Central memory CD4-positive, alpha-beta T cell (primary cell): Measurements from ENCODE around the gene TRERF1.
A peak's percentile ranks its signal among the peaks of the same experiment; 100 is the strongest.
"Not testable (repeated sequence)": the region's sequence is repeated elsewhere in the genome, so short reads cannot be mapped to it uniquely, and the experiment has no call there.

Experiments used
- DNase-seq: peaks from one replicate; pipeline ENCODE4 v3.0.0; 2022

The TRERF1 gene

DNA sequence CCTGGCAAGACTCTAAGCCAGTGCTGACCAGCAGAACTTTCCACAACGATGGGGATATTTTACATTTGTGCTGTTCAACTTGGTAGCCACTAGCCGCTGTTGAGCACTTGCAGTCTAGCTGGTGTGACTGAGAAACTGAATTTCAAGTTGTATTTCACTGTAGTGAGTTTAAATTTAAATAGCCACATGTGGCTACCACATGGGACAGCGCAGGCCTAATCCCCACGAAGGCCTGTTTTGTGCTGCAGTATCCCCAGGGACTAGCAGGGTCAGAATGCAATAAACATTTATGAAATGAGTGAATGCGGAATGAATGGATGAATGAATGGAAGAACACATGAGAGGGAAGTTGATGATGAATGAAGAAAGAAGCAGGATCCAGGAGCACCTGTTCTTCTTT lies 115.8 kb downstream of the TRERF1 start:
- no peak for DNase-seq

DNA sequence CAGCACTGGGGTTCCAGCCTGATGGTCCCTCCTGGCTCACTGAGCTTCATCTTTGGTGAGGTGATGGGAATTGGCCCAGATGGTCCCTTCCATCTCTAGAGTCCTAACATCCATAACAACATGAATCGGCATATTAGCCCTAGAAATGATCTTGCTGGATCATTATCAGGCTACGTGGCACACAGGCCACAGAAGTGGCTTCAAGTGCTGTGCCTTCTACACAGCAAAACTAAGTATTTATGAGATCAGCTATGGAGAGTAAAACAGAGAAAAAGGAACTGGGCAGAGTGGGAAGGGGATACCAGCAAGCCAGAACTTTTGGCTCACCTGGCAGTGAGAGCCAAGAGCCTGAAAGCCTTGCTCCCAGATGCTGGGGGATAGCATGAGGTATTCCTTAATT lies 116.9 kb downstream of the TRERF1 start:
- DNase-seq = no peak

DNA sequence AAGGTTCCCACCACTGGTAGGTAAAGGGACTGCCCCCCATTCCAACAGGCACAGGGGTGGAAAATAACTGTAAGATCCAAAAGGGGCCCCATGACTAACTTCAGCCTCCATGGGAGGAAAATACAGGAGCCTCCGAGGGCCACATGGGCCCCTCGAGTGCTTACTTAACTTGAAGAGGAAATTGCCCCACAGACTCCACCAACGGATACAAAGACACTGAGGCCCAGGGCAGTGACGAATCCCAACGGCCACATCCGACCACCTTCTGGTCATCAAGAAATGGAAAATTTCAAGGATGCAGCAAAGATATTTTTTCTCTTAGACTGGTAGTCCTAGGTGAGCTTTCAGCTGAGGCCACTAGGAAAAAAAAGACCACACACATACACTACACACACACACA lies 118.1 kb downstream of the TRERF1 start:
- DNase-seq = no peak

DNA sequence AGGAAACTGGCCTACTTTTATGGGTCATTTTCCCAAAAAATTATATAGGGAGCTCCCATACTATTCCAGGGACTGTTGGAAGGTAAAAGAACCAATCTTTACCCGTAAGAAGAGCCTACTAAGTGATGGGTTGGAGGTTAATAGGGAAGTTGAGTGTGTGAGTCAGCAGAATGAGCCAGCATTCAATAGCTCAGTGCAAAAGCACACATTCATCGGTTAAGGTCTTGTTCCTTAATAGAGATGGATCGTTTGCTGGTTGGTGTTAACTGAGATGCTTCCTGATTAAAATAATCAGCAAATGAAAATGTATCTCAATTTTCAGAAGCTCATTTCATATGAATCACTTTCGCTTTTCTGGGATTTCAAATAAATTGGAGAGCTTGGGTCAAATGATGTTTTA lies 118.8 kb downstream of the TRERF1 start:
- no peak for DNase-seq

DNA sequence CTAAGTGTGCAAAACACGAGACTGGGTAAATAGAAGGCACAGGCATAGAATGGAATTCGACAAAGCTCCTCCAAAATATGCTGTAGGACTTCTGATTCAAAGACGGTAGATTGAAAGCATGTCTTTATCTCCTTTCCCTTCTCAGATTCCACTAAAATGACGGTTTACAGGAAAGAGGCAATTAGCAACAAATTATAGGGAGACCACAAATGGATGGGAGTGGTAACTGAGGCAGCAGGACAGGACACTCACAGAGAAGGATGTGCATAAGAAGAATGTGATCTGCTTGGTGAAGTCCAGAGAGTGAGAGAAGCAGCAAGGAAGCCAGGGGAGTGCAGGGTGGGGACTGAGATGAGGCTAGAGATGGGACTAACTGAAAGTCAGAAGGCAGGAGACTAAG lies 120.7 kb downstream of the TRERF1 start:
- no peak for DNase-seq

DNA sequence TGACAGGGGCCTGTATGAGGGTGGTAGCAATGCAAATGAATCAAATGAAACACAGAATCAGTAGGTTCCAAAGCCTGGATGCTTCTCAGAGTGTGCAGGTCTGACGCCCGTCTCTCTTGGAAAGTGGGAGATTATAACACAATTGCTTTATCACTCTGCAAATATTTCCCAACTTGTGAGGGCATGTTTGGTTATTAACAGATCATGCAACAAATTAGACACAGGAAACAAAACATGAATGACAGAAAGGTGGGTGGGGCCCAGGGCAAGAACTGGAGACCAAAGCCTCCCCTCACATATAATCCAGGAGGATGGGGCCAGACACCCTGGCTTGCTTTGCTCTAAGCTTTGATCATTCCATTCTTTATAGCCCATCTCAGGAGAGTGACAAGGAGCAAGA lies 125.5 kb downstream of the TRERF1 start:
- DNase-seq = no peak

DNA sequence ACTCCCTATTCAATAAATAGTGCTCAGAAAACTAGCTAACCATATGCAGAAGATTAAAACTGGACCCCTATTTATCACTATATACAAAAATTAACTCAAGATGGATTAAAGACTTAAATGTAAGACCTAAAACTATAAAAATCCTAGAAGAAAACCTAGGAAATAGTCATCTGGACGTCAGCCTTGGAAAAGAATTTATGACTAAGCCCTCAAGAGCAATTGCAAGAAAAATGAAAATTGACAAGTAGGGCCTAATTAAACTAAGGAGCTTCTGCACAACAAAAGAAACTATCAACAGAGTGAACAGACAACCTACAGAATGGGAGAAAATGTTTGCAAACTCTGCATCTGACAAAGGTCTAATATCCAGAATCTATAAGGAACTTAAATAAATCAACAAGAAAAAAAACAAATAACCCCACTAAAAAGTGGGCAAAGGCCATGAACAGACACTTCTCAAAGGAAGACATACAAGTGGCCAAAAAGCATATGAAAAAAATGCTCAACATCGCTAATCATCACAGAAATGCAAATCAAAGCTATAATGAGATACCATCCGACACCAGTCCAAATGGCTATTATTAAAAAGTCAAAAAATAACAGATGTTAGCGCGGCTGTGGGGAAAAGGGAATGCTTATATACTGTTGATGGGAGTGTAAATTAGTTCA lies 126.9 kb downstream of the TRERF1 start:
- DNase-seq = not testable (repeated sequence)

DNA sequence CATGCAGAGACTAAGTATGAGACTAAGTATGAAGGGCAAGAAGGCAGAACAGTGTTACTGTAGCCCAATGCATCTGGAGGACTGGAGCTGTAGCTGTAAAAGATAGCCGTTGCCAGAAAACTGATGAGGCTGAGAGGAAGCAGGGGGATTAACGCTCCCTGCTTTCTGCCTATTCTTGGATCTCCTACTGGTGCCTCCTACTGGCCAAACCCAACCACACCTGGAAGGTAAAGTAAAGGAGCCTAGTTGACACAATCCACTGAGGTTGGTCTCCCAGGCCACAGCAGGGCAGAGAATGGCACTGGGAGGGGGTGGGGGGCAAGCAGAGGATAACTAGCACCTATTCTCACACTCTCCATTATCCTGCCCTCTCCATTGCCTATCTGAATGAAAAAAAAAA lies 129.1 kb downstream of the TRERF1 start:
- no peak for DNase-seq

DNA sequence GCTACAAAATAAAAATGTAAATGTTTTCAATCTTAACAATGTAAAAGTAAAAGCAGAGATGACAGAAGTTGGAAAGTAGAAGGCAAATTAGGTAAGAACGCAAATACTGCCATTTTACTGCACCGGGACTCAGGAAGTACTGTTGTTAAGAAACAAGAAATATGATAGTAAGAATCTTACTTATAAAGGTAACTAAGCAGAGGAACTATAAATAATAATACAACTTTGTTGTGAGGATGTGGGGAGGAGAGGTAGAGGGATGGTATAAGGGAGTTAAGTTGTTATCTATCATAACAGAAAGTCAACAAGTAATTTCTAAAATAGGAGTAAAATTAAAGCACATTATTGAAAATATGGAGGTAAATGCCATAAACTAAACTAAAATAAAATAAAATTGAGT lies 129.8 kb downstream of the TRERF1 start:
- peak; percentile 12 for DNase-seq

DNA sequence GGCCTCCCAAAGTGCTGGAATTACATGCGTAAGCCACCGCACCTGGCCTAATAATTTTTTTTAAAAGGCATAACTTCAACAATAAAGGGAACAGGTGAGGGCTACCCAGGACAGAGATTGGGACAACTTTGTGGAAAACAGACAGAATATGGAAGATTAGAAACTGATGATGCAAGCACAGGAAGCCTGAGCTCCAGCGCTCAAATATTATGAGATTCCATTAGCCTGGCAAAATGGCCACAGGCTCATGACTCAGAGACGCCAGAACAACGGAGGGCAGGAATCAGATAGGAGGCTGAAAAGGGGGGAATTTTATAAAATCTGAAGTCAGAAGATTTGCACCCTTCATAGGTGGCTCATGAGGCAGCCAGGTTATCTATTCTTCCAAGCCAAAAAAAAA lies 131.0 kb downstream of the TRERF1 start:
- DNase-seq = no peak

DNA sequence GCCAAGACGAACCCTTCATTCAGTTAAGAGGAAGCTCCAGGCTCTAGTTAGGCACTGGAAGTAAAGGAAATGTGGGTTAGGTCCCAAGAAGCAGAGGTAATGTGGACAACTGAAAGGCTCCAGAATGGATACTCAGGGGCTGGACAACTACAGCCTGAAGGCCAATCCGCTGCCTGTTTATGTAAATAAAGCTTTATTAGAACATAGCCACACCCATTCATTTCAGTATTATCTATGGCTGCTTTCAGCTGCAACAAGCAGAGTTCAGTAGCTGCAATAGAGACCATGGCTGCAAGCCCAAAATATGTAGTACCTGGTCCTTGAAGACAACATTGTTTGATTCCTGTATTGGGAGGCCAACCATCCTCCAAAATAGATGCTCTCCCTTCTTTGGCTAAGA lies 133.2 kb downstream of the TRERF1 start:
- no peak for DNase-seq

DNA sequence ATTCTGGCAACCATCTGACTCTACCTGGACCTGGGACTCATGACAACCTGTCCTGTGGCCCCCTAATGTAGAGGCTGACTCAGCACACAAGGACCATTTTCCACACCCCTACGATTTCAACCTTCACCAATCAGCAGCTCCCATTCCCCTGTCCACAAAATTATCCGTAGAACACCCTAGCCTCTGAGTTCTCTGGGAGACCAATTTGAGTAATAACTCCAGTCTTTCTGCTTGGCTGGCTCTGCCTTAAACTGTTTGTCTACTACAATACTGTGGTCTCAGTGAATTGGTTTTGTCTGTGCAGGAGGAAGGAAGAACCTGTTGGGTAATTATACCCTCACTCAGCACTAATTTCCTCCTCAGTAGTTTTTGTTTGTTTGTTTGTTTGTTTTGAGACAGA lies 134.7 kb downstream of the TRERF1 start:
- no peak for DNase-seq

DNA sequence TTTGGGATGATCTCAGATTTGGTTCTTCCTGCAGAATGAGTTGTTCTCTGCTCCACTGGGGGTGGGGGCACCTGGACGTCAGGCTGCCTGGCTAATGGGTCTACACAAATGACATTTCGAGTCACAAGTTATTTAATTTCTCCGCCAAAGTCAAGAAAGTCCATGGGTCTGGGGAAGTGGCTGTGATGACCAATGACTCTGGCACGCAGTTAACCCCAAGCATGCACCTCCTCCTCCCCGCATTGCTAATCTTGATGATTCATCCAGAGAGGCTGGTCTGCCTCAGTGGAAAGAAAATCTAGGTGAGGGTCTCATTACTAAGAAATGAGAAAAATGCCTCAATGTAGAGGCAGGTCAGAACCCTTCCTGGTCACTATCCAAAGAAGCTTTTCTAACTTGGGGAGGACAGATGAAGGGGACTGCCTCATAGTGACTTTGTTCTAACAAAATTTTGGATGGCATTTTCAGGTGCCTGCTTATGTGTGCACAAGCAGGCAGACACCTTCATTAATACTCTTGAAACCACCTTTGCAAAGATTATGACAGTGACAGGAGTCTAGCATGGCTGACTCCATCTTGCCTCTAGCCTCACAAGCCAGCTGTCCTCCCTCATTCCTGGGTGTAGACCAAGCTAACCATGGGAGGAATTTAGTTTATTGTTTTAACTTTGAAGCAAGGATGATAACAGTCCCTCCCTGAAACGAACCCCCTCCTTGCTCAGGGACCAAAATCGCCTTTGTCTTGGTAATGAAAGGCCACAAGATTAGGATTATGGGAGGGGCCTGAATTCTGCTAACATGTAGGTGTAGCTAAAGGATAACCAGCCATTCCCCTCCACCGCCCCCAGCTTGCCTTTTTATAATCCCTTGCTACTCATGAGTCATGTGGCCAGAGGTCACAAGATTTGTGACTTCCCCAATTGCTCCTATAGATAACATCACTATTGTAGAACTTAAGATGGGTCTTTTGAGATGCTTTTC lies 135.4 kb downstream of the TRERF1 start:
- DNase-seq = no peak

DNA sequence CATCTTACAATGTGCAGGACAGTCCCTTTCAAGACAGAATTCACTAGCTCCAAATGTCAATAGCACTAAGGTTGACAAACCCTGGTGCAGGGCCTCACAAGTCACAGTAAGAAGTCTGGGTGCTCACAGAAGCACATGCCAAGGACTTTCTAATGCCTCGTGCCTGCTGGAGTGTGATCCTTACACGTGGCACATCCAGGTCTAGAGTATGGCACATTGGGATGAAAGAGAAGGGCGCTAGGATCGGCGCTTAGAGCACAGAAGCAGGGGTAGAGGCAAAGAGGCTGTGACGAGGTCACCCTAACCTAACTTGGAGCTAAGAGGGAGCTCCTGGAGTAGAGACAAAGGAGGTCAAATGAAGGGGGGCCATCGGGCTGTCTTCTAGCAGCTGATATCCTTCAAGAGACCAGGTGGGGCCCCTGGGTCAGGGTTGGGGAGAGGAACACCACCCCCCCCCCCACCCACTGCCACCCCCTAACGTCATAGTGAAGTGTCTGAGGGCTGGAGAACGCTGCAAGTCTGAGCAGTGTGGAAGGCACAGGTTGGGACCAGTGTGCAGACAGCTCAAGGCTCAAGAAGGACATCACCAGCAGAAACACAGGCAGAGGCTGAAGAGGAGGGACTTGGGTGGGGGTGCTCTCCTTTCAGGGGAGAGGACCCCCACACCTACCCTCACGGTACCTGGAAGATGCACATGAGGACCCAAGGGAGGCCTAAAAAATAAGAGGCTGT lies 136.3 kb downstream of the TRERF1 start:
- no peak for DNase-seq

DNA sequence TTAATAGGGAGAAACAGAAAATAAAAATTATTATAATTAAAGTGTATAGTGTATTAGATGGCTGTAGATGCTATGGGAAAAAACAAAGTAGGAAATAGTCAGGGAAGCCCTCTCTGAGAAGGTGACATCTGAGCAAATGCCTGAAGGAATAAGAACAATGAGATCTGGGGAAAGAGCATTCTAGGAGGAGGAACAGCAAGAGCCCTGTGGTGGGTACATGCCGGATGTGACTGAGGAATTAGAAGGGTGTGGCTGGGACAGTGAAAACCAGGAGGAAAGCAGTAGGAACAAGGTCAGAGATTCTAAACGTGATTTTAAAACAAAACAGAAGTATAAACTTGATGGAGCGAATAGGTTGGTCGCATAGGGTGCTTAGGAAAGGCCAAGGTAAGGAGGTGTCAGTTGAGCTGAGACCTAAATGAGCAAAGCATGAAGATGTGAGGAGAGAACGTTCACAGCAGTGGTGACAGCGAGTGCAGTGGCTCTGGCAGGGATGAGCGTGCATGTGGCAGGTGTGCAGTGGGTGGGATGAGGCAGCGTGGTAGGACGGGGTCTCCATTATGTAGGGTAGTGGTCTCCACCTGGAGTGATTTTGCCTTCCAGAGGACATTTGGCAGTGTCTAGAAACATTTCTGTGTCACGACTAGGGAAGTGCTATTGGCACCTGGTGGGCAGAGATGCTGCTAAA lies 137.0 kb downstream of the TRERF1 start:
- no peak for DNase-seq

DNA sequence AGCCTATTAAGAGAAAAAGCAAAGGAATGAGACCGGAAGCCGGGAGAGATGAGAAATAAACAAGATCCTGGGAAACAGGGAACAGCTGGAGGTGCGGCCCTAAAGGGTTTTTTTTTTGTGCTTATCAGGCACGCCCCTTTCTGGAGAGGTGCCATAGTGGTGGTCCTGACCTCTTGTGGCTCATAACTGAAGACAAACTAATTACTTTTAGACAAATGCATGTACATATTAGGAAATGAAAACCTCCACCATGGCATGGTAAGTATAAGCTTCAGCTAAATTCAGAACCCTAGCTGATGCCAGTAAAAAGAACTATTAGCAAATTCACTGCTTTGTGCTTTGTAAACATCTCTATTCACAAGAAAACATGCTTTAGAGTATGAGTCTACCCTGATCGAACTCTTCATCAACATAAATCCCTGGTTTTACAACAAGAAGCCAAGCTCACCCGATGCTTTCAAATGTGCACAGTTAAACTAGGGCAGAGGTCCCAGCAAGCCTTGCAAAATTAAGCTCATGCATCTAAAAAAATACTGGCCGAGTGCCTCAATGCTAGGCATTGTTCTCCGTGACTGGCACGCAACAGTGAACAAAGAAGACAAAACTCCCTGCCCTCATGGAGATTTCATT lies 137.7 kb downstream of the TRERF1 start:
- no peak for DNase-seq

DNA sequence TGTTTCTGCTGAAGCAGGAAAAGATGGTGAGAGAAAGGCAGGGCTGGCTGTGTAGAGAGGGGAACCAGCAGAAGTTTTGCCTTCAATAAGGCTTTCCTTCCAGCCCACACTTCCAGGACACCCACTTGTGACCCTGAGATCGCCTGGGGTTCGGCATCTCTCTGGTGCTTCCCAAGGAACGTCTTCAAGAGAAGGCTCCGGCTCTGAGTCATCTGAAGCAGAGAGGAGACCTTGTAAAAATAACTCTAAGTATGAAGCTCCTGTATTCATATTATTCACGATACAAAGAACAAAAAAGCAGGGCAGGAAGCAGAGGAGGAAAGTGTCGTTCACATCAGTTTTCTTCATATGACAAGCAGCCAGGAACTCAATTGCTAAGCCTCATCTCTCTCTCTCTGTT lies 138.7 kb downstream of the TRERF1 start:
- no peak for DNase-seq

DNA sequence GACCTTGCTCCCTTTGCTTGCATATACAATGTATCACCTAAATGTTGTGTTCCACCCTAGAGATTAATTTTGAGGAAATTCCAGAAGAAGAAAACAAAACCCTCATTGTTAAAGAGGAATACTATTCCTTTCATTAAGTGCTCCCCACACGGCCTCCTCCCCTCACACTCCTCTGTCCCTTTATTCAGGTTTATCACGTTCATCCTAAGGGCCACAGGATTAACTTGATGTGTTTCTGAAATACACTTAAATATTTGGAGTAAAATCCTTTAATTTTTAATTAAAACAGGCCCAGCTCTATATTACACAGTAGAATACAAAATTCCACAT lies 144.6 kb downstream of the TRERF1 start:
- no peak for DNase-seq

DNA sequence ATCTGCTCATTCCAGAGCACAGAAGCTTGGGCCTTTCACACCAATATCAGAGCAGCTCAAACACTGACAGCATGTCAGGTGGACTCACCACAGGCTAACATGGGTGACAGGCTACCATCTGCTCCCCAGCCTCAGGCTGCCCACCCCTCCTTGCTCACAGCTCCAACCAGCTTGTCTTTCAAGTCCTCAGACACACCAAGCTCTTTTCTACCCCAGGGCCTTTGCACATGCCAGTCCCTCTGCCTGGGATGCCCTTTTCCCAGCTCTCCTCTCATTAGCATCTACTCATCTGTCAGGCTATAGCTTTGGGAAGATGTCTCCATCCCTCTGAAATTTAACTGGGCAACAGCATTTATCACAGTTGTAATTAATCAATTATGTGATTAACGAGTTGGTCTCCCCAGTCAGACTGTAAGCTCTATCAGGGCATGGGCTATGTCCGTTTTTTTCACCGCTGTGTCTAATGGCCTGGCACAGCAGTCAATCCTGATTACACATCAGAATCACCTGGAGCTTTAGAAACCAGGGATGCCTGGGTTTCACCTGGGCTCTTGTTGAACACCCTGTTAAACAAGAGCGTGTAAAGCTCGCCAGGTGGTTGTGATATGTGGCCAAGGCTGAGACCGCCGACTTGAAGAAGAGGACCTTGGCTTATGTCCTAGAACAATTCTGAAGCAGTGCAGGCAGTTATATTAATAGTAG lies 145.1 kb downstream of the TRERF1 start:
- no peak for DNase-seq

DNA sequence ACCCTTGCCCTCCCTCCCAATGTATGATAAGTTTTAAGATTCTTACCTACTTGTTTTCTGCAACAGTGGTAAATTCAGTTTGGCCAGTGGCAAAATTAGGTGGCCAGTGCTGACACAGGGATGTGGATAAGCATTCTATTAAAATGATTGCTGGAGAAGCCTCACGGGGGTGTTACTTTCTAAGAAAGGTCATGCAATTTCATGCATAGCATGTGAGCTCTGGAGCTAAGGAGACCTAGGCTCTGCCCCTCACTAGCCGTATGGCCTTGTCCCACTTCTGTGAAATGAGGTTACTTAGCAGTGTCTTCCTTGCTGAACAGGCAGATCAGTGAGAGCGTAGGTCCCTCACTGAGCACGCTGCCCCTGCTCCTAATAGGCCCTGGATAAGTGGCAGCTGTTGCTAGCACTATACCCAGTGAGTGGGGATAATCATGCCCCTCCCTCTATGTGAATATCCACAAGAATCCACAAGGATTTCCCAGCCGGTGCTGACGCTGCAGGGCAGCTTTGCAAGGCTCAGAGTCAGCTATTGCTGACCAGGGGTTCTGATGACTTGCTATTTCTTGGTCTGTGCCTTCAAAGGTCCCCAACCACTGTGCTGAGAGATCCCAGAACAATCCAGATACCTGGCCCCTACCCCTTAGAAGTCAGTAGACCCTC lies 147.5 kb downstream of the TRERF1 start:
- no peak for DNase-seq

DNA sequence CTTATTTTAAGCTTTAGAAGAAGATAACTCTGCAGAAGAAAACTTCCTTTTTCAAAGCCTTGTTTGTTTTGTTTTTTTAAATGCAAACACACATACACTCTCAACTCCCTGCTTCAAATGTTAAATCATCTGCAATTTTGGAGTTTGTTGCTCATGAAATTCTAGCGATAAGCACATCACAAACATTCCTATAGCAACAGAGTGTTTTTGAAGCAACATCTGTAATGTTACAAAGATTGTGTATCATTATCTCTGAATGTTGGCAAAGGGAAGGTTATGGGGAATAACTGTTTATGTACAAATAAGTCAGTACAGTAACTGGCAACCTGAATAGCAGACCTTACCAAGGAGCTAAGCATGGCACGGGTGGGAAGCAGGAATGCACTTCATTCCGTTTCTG lies 149.3 kb downstream of the TRERF1 start:
- no peak for DNase-seq
